Femur (tissue), 1 donor: ENCODE measurements around the gene TBC1D3H.
"Not testable (repeated sequence)": the region's sequence is repeated elsewhere in the genome, so short reads cannot be mapped to it uniquely, and the experiment has no call there.

Source experiments
- DNase-seq: peaks from one replicate; pipeline ENCODE4 v3.0.0-alpha.2; 2017

The TBC1D3H gene

DNA sequence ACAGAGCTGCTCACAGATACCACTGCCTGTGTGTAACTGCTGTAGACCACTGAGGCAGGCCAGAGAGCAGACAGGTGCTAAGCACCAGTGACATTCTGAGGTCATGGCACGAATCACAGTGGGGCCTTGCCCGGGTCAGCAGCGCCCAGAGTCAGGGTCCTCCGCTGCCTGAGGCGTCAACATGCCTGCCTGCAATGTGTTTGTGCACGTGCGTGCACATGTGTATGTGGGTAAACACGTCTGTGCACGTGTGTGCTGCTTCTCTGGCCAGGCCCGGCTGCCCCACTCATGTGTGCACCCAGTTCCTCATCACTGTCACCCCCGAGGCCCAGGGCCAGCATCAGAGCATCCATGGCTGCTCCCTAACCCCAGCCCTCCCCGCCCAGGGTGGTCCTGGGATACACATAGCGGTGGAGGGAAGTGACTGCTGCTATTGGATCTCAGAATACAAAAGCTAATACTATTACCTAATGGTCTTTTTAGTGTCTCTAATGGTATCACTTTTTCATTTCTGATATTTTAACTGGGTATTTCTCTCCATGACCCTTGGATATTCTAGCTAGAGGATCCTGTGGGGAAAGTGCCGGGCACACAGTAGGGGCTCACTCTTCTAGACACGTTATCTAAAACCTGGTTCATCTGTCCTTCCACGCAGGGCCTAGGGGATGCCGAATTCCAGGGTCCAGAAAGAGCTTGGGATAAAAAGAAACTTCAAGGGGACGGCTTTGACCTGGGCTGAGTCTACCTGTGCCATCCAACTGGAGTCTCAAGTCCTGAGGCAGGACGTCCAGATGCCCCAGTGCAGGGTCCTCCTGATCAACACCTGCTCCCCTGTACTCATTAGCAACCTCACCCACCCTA lies at the start of gene TBC1D3H:
TSS of gene TBC1D3H (minus strand) at position 51 of the 861 bp plus-strand sequence. CDS start 1,540 bp downstream, outside the sequence.
- DNase-seq: peak; percentile 1

DNA sequence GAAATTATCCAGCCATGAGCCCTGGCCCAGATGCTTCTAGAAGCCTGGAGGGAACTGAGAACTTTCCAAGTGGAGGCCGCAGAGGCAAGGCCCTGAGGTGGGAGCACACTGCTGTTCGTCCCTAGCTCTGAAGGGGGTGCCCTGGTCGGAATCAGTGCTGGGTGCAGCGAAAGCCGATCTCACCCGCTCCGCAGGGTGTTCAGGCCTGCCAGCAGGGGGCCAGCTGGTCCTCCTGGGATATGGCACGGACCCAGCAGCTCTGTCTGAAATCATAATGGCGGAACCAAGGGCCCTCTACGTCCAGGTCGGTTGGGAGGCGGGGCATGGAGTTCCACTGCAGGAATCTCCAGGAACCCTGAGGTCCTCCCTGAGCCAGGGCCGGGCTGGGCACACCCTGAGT lies 40.7 kb upstream of the TBC1D3H start:
- DNase-seq: not testable (repeated sequence)

DNA sequence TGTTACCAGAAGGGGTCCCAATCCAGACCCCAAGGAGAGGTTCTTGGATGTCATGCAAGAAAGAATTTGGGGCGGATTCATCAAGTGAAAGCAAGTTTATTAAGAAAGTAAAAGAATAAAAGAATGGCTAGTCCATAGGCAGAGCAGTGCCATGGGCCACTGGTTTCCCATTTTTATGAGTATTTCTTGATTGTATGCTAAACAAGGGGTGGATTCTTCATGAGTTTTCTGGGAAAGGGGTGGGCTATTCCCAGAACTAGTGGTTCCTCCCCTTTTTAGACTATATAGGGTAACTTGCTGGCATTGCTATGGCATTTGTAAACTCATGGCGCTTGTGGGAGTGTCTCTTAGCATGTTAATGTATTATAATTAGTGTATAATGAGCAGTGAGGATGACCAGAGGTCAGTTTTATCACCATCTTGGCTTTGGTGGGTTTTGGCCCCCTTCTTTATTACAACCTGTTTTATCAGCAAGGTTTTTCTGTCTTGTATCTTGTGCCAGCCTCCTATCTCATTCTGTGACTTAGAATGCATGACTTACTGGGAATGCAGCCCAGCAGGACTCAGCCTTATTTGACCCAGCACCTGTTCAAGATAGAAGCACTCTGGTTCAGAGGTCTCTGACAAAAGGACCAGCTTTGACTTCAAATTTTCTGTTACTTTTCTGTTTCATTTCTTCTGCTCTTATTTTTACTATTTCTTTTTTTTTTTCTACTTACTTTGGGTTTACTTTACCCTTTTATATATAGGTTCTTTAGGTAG lies 27.1 kb upstream of the TBC1D3H start:
- not testable (repeated sequence) for DNase-seq

DNA sequence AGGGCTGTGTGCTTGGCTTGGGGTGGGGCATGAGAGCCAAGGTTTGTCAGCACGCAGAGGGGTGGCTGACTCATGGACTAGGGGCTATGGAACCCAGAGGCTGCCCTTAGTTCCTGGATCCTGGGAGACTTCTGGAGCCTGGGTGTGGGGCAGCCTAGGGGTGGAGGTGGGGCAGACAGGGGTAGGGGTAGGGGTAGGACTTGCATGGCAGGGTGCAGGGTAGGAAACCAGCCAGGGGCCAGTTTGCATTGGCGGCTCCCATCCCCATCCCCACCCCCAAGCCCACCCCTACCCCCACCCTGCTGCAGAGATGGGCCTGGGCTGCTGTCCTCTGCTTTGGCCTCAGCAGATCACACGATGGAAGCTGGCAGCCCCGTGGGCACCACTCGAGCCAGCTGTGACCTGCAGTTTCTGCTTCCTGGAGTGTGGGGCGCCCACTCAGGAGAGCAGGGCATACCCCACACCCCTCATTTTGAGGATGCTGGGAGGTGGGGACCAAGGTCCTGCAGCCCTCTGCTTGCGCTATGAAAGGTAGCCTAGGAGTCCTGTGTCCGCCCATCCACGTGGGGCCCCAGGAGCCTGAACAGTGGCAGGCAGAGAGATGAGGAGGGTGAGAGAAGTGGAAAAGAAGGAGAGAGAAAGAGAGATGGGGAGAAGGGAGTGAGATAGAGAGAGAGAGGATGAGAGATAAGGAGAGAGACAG lies 2.9 kb upstream of the TBC1D3H start:
- not testable (repeated sequence) for DNase-seq

DNA sequence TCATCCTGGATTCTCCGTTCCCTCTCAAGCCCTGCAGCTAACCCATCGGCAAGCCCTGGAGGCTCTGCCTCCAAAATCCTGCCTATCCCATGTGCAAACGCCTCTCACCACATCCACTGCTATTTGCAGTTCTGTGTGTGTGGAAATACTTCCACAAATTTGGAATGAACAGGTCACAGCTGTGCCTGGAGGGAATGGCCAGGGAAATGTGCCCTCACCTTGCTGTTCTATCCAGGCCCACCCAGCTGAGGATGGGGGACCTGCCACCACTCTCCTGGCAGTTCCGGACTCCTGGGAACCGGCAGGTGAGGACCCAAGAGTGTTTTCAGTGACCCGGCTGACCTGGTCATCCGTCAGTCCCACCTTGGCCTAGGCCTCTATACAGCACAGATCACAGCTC lies 12.3 kb downstream of the TBC1D3H start:
- DNase-seq: not testable (repeated sequence)

DNA sequence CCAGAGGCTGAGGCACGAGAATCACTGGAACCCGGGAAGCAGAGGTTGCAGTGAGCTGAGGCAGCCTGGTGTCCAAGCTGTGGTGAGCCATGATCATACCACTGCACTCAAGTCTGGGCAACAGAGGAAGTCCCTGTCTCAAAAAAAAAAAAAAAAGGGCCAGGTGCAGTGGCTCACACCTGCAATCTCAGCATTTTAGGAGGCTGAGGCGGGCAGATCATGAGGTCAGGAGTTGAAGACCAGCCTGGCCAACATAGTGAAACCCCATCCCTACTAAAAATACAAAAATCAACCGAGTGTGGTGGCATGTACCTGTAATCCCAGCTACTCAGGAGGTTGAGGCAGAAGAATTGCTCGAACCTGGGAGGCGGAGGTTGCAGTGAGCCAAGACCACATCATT lies 25.7 kb downstream of the TBC1D3H start:
- not testable (repeated sequence) for DNase-seq
